NCI-H2227 (cell line): ENCODE results near the gene ZNF564.
"Not testable (repeated sequence)": the region's sequence is repeated elsewhere in the genome, so short reads cannot be mapped to it uniquely, and the experiment has no call there.

Experiments
- DNase-seq: peaks from one replicate; lab custom pipeline; 2025; ENCODE audit not compliant: unreplicated experiment; lab: John Stamatoyannopoulos, UW

Gene ZNF564

DNA sequence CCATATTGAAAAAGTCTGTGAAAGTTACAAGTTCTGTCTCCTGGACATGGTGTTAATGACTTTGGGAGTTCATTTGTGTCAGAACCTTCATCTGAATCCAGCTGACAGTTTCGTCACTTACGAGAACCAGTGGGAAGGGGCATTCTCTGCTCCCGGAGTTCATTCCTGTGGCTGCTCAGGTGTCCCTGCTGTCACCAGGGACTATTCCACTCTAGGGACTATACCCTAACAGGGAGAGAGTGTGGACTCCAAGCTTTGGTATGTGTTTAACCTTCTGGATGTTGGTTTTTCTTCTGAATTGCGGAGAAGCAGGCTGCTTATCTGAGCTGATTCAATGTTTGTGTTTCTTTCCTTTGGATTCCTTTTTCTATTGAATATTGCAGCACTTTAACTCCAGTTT is 54.2 kb downstream of the ZNF564 start:
- DNase-seq: no peak

GRCh38 chr19:12496480-12496879 is 54.8 kb downstream of the ZNF564 start:
- no peak for DNase-seq

DNA sequence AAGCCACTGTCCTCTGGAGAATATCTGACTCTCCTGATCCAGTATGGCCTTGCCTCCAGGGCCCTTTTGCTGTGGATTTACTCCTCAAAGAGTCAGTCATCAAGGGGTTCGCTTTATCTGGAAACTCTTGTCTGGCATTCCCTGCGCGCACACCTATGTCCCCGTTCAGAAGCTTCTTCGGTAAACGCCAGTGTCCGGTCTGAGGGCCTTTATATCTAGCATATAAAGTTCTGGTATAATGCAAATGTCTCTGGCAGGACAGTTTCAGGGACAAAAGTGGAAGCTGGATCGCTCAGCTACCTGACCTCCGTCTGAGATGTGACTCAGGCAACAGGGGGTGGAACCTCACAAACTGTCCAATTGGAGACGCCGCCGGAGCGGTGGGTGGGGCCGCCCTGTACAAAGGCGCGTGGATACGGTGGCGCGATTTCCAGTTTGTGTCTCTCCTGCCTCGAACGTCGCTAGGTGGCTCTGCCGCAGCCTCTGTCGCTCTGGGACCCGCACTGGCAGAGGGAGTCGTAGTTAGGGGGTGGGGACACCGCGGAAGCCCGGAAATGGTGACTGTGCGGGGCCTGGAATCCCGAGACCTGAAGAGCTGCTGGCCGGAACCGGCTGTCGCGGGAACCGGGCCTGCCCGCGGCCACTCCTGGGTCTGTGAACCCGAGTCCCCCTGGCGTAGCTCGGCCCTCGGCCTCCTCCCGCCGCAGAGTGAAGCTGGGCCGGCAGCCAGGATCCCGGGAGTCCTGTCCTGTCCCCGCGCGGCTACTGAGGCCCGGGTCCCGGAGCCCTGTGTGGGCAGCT is 56.1 kb downstream of the ZNF564 start:
- peak; percentile 93 for DNase-seq

GRCh38 chr19:12494260-12494860 is 56.9 kb downstream of the ZNF564 start:
- no peak for DNase-seq

- not testable (repeated sequence) for DNase-seq
Measured at GRCh38 chr19:12486265-12486783, 65.0 kb downstream of the ZNF564 start.

GRCh38 chr19:12485571-12485970 is 65.7 kb downstream of the ZNF564 start:
- no peak for DNase-seq

DNA sequence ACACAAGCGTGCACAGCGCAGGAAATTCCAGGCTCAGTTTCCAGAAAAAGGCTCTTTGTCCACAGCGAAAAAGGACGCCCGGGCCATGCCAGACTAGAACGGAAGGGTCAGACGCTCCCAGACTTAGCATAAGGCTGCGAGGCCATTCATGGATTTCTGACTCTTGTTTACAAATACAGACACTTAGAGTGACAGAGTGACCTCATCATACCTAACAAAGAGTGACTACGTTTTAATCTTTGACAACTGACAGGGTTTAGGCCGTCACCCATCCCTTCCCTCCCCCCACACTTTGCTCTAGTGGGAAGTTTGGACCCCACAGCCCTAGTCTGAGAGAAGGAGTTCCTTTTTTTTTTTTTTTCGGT is 66.2 kb downstream of the ZNF564 start:
- no peak for DNase-seq

DNA sequence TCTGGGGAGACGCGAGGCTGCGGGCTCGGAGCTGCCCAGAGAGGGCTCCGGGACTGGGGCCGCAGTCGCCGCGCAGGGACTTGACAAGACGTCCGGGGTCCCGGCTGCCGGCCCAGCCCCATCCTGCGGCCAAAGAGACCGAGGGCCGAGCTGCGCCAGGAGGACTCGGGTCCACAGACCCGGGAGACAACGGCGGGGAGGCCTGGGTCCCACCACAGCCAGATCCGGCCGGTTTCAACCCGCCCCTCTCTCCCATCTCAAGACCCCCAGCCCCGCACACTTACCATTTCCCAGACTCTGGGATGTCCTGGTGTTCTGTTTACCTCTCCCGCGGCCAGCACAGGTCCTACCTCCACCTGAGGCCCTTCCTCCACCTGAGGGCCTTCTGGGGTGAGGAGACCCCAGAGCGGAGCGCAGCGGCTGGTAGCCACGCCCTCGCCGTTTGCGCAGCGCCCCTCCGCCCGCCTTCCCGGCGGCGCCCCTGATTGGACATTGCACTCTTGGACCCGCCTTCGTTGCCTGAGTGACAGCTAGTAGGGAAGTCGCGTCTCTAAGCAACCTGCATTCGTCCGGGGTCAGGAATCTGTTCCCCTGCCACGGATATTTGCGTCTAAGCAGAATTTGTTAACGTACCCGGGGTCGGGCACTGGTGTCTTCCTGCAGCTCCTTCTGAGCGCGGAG is 66.8 kb downstream of the ZNF564 start, which contains the start of gene ZNF709:
TSS of gene ZNF709 (minus strand) at position 446 of the 681 bp plus-strand sequence. CDS start at position 287, 159 bp downstream.
- DNase-seq: peak; percentile 91

DNA sequence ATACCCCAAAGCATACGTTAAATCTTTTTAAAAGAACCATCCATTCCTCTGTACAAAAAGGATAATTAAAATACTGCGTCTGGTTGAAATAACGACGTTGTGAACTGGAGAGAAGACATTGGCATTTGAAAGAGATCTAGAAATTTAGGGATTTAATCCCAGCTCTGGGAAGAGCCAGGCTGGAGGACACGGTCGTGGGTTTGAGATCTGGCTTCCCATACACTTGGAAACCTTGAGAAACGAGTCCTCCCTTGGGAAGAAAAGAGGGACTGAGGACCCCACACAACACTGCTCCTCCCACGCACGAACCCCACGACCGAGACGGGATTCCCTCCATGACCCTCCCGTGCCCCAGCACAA is 67.3 kb downstream of the ZNF564 start:
- DNase-seq: no peak

DNA sequence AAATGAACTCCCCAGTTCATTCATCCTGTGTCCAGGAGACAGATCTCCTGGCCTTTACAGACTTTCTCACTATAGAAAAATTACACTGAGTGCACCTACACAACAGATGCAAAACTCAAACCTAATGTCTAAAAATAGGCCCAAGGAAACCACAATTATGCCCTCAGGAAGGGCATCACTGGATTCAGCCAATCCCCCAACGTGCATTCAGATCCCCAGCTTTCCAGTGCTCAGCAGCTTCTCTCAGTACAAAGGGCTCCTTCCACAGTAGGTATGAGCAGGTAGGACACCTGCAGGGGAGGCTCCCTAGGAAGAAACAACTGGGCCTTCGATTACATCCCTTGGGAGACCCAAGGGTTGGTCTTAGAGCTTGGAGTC is 68.8 kb downstream of the ZNF564 start:
- DNase-seq: no peak

- DNase-seq: no peak
Measured at GRCh38 chr19:12481781-12482508, 69.3 kb downstream of the ZNF564 start.

- no peak for DNase-seq
Measured at GRCh38 chr19:12478234-12478941, 72.9 kb downstream of the ZNF564 start.
